ENCODE data around the gene FLT1. TPM values are rescaled to one million over a fixed set of nuclear protein-coding genes. Genes with fewer than 3 reads are reported as not detected.

FLT1 gene
- total RNA-seq, 2 donors from 2014 or later, result 3.2 to 10.3 TPM

- Histone ChIP-seq H3K9me3 (ENCODE audit: control insufficient read depth, low read length) (no peaks in the 10 kb centered on the region), H3K9ac (ENCODE audit: extremely low read depth, low read length, poor library complexity, severe bottlenecking) (no peak overlapping the region), H3K4me1 (ENCODE audit: control insufficient read depth, insufficient read depth, low read length) (peaks cover 16% of the 10 kb centered on the region), H3K36me3 (ENCODE audit: control insufficient read depth, insufficient read depth, low read length) (no peaks in the 10 kb centered on the region), H3K27ac (ENCODE audit: low read depth, low read length) (no peak overlapping the region), H3K4me3 (ENCODE audit: low read length) (no peak overlapping the region), H3K27me3 (ENCODE audit: control insufficient read depth, insufficient read depth, low read length, poor library complexity, severe bottlenecking) (no peaks in the 10 kb centered on the region)
- H3K4me3 Mint-ChIP-seq, result no peak overlapping the region
- 66 to 67% methylated on average over 3 to 4 of the region's 4 CpGs for WGBS, 2 experiments (ENCODE audit: insufficient coverage in 1 of 2, insufficient read length in 1 of 2)
- no peaks in the 10 kb centered on the region for H3K27me3 Mint-ChIP-seq (ENCODE audit: insufficient read depth)
- H3K4me1 Mint-ChIP-seq, result peaks cover 46% of the 10 kb centered on the region
- no peak for DNase-seq
- H3K27ac Mint-ChIP-seq, result no peak overlapping the region
- H3K36me3 Mint-ChIP-seq (ENCODE audit: low read depth), result no peaks in the 10 kb centered on the region
- TF ChIP-seq CTCF (conservative IDR thresholded peaks at IDR 0.05), result no peak
- no peaks in the 10 kb centered on the region for H3K9me3 Mint-ChIP-seq
Measured at GRCh38 chr13:28387740-28388501, 107.0 kb downstream of the FLT1 start.

DNA sequence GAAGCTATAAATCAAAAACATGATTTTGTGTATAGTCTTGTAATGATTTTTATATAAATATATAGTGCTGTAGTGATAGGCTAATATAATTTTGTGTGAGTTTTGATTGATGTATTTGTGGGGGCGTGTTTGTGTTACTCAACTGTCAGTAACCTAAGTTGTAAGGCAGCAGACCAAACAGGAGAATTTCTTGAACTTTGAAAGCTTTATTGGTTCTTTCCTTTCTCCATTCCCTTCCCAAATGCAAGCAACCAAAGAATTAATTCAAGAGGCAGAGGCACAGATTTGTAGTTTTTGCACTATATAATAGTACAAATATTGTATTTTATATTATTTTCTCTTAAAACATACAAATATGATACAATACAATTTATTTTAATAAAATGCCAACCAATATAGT is 109.6 kb downstream of the FLT1 start:
- no peaks in the 10 kb centered on the region for H3K36me3 Mint-ChIP-seq (ENCODE audit: low read depth)
- no peak overlapping the region for H3K4me3 Mint-ChIP-seq
- no peak for TF ChIP-seq CTCF (conservative IDR thresholded peaks at IDR 0.05)
- H3K27me3 Mint-ChIP-seq (ENCODE audit: insufficient read depth), result no peaks in the 10 kb centered on the region
- Histone ChIP-seq H3K4me1 (ENCODE audit: control insufficient read depth, insufficient read depth, low read length) (peaks cover 8% of the 10 kb centered on the region), H3K27ac (ENCODE audit: low read depth, low read length) (no peak overlapping the region), H3K9ac (ENCODE audit: extremely low read depth, low read length, poor library complexity, severe bottlenecking) (no peak overlapping the region), H3K27me3 (ENCODE audit: control insufficient read depth, insufficient read depth, low read length, poor library complexity, severe bottlenecking) (no peaks in the 10 kb centered on the region), H3K36me3 (ENCODE audit: control insufficient read depth, insufficient read depth, low read length) (no peaks in the 10 kb centered on the region), H3K4me3 (ENCODE audit: low read length) (no peak overlapping the region), H3K9me3 (ENCODE audit: control insufficient read depth, low read length) (no peaks in the 10 kb centered on the region)
- H3K9me3 Mint-ChIP-seq, result no peaks in the 10 kb centered on the region
- 100% methylated on average over 1 of the region's 1 CpG; no CpG with 5 or more reads in 1 of the 2 experiments for WGBS, 2 experiments (ENCODE audit: insufficient coverage in 1 of 2, insufficient read length in 1 of 2)
- H3K4me1 Mint-ChIP-seq, result peaks cover 27% of the 10 kb centered on the region
- H3K27ac Mint-ChIP-seq, result no peak overlapping the region
- no peak for DNase-seq

- H3K36me3 ChIP-seq (ENCODE audit: control insufficient read depth, insufficient read depth, low read length), result no peaks in the 10 kb centered on the region
- no peak overlapping the region for H3K27ac ChIP-seq (ENCODE audit: low read depth, low read length)
- no peaks in the 10 kb centered on the region for H3K27me3 Mint-ChIP-seq (ENCODE audit: insufficient read depth)
- no peak overlapping the region for H3K4me3 Mint-ChIP-seq
- no peak overlapping the region for H3K9ac ChIP-seq (ENCODE audit: extremely low read depth, low read length, poor library complexity, severe bottlenecking)
- no peak overlapping the region for H3K4me3 ChIP-seq (ENCODE audit: low read length)
- no peaks in the 10 kb centered on the region for H3K36me3 Mint-ChIP-seq (ENCODE audit: low read depth)
- no peak overlapping the region for H3K27ac Mint-ChIP-seq
- H3K9me3 Mint-ChIP-seq, result no peaks in the 10 kb centered on the region
- DNase-seq, result no peak
- peaks cover 8% of the 10 kb centered on the region for H3K4me1 ChIP-seq (ENCODE audit: control insufficient read depth, insufficient read depth, low read length)
- no peaks in the 10 kb centered on the region for H3K27me3 ChIP-seq (ENCODE audit: control insufficient read depth, insufficient read depth, low read length, poor library complexity, severe bottlenecking)
- 92 to 100% methylated on average over 2 to 4 of the region's 4 CpGs for WGBS, 2 experiments (ENCODE audit: insufficient coverage in 1 of 2, insufficient read length in 1 of 2)
- no peak for TF ChIP-seq CTCF (conservative IDR thresholded peaks at IDR 0.05)
- no peaks in the 10 kb centered on the region for H3K9me3 ChIP-seq (ENCODE audit: control insufficient read depth, low read length)
- peaks cover 26% of the 10 kb centered on the region for H3K4me1 Mint-ChIP-seq
Measured at GRCh38 chr13:28384789-28385188, 110.1 kb downstream of the FLT1 start.
